HG03108 (cell line): ENCODE measurements around the gene ADI1.
"Not testable (repeated sequence)": the region's sequence is repeated elsewhere in the genome, so short reads cannot be mapped to it uniquely, and the experiment has no call there.

Source experiments
- ATAC-seq: cut with Tn5 transposase; IDR thresholded peaks from one replicate; pipeline ENCODE4 v1.9.1; 2021; ENCODE audit warnings: moderate library complexity; ENCODE audit not compliant: unreplicated experiment

ADI1 gene

DNA sequence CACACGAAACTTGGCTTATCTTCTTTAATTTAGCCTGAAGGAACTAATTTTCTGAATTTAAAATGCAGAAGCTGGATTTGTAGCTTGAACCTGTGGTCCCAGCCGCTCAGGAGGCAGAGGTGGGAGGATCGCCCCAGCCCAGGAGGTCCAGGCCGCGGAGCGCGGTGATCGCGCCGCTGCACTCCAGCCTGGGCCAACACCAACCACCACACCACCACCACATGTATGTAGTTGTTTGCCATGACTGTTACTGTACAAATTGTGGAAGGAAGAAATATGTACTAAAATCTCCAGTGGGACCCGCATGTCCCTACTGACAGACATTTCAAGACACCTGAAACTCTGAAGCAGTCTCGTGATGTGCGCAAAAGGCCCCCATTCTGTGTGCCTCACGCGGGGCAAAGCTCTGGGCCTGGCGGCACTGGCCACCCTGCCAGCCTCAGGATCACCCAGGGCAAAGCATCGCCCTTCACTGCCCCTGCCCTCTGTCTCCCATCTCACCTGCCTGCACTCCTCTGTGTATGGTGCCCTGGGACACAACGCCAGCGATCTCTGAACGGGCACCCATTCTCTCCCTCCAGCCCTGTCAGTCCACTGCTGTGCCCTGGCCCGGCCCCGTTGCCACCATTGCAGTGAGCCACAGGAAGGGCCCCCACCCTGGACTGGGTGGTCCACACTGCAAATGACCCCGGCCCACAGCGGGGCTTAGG, 10.1 kb upstream of the ADI1 start:
- no peak for ATAC-seq

DNA sequence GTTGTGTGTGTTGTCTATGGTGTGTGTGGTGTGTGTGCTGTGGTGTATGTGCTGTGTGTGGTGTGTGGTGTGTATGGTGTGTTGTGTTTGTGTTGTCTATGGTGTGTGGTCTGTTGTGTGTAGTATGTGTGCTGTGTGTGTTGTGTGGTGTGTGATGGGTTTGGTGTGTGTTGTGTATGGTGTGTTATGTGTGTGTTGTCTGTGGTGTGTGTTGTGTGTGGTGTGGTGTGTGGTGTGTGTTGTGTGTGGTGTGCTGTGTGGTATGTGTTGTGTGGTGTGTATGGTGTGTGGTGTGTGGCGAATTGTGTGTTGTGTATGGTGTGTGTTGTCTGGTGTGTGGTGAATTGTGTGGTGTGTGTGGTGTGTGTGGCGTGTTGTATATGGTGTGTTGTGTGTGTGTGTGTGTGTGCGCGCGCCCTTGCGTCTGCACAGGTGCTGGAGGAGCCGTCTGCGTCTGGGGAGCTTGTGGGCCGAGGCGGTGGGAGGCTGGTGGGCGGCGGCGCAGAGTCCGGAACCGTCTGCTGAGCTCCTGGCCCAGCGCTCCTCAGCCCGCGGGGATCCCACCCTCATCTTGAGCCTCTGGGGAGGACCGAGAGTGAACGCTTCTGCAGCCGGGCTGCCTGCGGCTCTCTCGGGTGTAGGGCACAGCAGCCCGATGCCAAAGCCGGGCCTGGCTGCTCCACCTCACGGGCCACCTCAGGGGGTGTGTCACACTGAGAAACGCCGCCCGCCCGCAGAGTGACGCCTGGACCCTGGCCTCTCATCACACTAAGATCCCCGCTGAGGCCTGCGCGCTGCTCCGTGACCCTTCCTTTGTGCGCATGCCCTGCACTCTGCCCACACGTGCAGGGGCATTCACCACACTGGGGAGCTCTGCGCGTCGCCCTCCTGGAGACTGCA, 8.8 kb upstream of the ADI1 start:
- ATAC-seq: no peak

- ATAC-seq: no peak
Observed at GRCh38 chr2:3526871-3527270, 7.5 kb upstream of the ADI1 start.

- ATAC-seq: no peak
Observed at GRCh38 chr2:3523551-3524041, 4.3 kb upstream of the ADI1 start.

DNA sequence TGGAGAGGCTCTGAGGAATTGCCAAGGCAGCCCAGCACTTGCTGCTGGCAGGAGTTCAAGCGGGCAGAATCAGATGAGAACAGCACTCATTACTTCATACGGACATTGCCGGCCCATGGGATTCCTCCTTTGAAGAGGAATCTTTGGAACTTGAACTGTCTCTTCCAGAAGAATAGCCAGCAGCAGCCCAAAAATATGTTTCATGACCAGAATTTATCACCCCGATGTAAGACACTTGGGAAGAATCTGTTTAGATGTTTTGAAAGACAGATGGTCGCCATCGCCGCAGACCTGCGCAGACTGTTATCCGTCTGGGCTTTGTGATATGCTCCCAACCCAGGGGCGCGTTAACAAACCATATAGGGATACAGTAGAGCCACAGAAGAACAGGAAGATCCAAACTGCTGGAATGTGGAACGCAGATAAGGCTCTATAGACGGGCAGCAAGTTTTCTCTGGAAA, 3.7 kb upstream of the ADI1 start:
- no peak for ATAC-seq

- ATAC-seq: no peak
Observed at GRCh38 chr2:3520591-3520990, 1.3 kb upstream of the ADI1 start.

- ATAC-seq: peak; percentile 78
Observed at GRCh38 chr2:3518496-3519254, 656 bp downstream of the ADI1 start.

- ATAC-seq: no peak
Observed at GRCh38 chr2:3517948-3518495, 1.3 kb downstream of the ADI1 start.

DNA sequence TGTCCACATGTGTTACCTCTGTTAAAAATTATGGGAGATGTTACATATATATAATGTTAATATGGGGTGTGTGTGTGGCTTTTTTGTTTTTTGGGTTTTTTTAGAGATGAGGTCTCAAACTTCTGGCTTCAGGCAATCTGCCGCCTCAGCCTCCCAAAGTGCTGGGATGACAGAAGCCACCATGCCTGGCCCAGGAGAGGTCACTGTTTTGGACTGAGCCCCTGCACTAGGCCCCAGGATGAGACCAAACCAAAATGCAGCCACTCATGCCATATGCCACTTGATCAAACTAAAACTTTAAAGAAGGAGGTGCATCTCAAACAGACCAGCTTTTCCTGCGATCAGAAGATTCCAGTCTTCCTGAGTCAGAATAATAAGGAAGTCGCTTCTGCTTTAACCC, 2.5 kb downstream of the ADI1 start:
- ATAC-seq: no peak

DNA sequence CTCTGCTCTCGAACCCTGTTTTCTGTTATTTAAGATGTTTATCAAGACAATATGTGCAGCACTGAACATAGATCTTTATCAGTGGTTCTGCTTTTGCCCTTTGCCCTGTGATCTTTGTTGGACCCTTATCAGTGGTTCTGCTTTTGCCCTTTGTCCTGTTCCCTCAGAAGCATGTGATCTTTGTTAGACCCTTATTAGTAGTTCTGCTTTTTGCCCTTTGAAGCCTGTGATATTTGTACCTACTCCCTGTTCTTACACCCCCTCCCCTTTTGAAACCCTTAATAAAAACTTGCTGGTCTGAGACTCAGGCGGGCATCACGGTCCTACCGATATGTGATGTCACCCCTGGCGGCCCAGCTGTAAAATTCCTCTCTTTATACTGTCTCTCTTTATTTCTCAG, 3.9 kb downstream of the ADI1 start:
- not testable (repeated sequence) for ATAC-seq

- ATAC-seq: no peak
Observed at GRCh38 chr2:3513026-3513810, 6.1 kb downstream of the ADI1 start.

- no peak for ATAC-seq
Observed at GRCh38 chr2:3512086-3512485, 7.2 kb downstream of the ADI1 start.

GRCh38 chr2:3505771-3506170, 13.6 kb downstream of the ADI1 start:
- ATAC-seq: no peak

GRCh38 chr2:3504741-3505140, 14.6 kb downstream of the ADI1 start:
- ATAC-seq: no peak

GRCh38 chr2:3503483-3503882, 15.8 kb downstream of the ADI1 start:
- ATAC-seq: no peak

DNA sequence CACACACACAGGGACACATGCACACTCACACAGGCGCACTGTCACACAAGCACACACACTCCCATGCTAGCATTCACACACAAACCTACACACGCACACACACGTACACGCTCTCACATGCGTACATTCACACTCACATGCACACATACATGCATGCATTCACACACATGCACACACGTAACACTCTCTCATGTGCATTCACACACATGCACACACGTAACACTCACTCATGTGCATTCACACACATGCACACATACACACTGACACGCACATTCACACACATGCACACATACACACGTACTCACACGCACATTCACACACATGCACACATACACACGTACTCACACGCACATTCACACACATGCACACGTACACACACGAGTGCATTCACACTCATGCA, 16.3 kb downstream of the ADI1 start:
- ATAC-seq: no peak

- ATAC-seq: no peak
Observed at GRCh38 chr2:3500326-3500899, 18.9 kb downstream of the ADI1 start.

DNA sequence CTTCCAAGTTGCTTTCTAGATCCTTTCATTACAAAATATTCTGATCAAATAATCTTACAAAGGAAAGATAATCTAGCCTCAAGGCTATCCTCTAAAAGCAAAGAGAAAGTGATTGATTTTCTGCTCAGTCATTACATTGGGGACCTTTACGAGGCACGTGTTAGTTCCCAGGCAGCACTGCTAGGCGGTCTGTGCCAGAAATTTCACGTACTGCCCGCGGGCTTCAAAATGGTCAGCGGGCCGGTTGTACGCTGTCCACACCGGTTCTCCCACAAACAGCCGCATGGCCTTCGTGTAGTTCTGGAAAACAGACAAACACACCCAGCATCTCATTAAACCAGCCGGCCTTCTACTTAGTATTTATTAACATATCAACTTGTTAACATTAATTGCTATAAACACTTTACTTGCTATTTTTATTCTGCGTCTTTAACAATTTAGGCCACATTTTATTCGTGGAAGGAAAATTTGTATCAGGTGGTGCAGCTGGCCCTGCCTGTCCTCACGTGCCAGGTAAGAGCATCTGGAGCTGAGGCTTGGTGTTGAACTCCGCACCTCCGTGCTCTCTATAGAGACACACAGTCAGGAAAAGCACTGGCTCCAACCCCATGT, 20.4 kb downstream of the ADI1 start:
- ATAC-seq: no peak

GRCh38 chr2:3496708-3497080, 22.6 kb downstream of the ADI1 start:
- ATAC-seq: not testable (repeated sequence)
